GM19043 (cell line): ENCODE data around the gene TECPR1.

Experiments
- ATAC-seq: cut with Tn5 transposase; IDR thresholded peaks from one replicate; pipeline ENCODE4 v1.9.1; 2021; ENCODE audit warnings: low read depth; ENCODE audit not compliant: unreplicated experiment

Gene TECPR1

GRCh38 chr7:98250789-98251188 lies 1.2 kb downstream of the TECPR1 start:
- no peak for ATAC-seq

GRCh38 chr7:98249106-98249505 lies 2.9 kb downstream of the TECPR1 start:
- ATAC-seq: no peak

GRCh38 chr7:98248156-98248555 lies 3.9 kb downstream of the TECPR1 start:
- no peak for ATAC-seq

- no peak for ATAC-seq
Observed at GRCh38 chr7:98244871-98245270, 7.2 kb downstream of the TECPR1 start.

- no peak for ATAC-seq
Observed at GRCh38 chr7:98242934-98243333, 9.1 kb downstream of the TECPR1 start.

- no peak for ATAC-seq
Observed at GRCh38 chr7:98242342-98242741, 9.7 kb downstream of the TECPR1 start.

- no peak for ATAC-seq
Observed at GRCh38 chr7:98241674-98242241, 10.3 kb downstream of the TECPR1 start.

- ATAC-seq: no peak
Observed at GRCh38 chr7:98240961-98241673, 10.9 kb downstream of the TECPR1 start.

GRCh38 chr7:98238976-98239375 lies 13.1 kb downstream of the TECPR1 start:
- ATAC-seq: no peak

- no peak for ATAC-seq
Observed at GRCh38 chr7:98238076-98238475, 14.0 kb downstream of the TECPR1 start.

GRCh38 chr7:98236355-98237185 lies 15.5 kb downstream of the TECPR1 start:
- ATAC-seq: no peak

- ATAC-seq: no peak
Observed at GRCh38 chr7:98235901-98236300, 16.1 kb downstream of the TECPR1 start.

- ATAC-seq: no peak
Observed at GRCh38 chr7:98234429-98235147, 17.4 kb downstream of the TECPR1 start.

GRCh38 chr7:98233219-98234070 lies 18.6 kb downstream of the TECPR1 start:
- ATAC-seq: no peak

- ATAC-seq: no peak
Observed at GRCh38 chr7:98232799-98233198, 19.2 kb downstream of the TECPR1 start.

- ATAC-seq: no peak
Observed at GRCh38 chr7:98232263-98232585, 19.8 kb downstream of the TECPR1 start.

GRCh38 chr7:98231493-98232262 lies 20.4 kb downstream of the TECPR1 start:
- no peak for ATAC-seq

- ATAC-seq: no peak
Observed at GRCh38 chr7:98230746-98231471, 21.1 kb downstream of the TECPR1 start.
